GM12873 (cell line): ENCODE measurements around the gene PROX1.

Experiments used
- CTCF ChIP-seq: IDR thresholded peaks from 2 replicates; pipeline ENCODE4 v1.5.1; 2012; ENCODE audit warnings: low read depth, mild to moderate bottlenecking, moderate library complexity, low read length, control low read depth; ENCODE audit not compliant: insufficient read depth; ENCODE audit errors: missing control alignments

The PROX1 gene

GRCh38 chr1:214018386-214019268 is 30.9 kb downstream of the PROX1 start:
- TF ChIP-seq CTCF, result no peak

DNA sequence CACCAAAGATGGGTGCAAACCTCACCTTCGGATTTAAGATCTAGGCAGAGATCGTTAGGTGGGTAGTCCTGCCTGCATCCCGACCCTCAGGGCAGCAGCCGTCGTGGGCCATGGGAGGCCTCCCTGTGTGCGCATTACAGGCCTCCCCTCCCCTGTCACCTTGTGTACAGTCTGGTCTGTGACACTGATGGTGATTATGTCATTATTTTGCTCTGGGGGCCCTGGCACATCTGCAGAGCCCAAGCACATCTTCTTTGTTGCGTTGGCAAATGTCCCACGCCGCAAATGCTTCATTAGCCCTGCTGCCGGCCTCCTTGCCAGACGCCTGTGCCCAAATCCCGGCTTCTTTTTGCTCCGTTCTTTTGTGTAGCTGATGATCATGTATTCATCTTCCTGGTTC is 31.7 kb downstream of the PROX1 start:
- TF ChIP-seq CTCF, result no peak

- TF ChIP-seq CTCF, result no peak
These were observed 33.5 kb downstream of the PROX1 start for GRCh38 chr1:214021321-214021720.

DNA sequence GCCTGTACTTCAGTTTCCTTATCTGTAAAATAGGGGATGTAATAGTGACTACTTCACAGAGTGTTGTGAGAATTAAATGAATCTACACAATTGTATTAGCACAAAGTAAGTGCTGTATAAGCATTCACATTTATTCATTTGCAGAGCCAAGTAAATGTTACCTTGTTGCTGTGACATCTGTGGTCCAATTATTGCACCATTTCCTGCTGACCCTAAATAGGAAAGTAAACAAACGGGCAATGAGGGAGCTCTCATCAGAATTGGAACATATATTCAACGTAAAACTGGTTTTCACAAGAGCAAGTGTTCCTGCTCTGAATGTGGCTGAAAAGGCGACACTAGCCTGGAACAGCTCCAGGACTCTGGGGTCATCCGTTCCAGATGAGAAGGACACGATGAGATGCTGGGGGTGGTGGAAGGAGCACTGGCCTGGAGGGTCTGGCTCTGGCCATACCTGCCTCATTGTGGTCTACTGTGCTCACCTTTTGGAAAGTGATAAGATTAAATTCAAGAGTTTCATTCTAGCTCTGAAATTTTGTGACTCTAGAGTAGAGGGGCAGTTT is 34.5 kb downstream of the PROX1 start:
- no peak for TF ChIP-seq CTCF

DNA sequence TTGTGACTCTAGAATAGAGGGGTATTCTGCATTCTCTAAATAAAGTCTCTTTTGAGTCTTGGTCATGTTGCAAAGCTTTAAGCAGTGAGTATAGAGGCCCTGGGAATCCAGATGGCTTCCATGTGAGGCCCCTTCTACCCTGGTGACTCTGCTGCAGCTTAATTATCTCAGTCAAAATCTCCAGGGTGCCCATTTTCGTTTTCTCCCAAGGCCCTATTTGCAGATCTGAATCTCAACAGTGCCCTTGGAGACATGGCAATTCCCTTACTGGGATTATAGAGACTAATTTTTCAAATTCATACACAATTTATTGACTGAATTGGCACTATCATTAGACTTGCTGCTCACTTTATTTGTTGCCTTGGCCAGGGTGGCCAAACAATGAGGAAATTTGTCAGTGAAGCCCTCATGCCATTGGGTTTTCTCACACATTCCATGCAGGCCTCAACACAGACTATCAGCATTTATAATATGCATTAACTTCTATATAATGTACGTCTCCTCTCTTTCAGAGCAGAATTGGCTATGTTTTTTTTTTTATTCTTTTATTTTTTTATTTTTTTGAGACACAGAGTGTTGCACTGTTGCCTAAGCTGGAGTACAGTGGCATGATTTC is 35.1 kb downstream of the PROX1 start:
- no peak for TF ChIP-seq CTCF

DNA sequence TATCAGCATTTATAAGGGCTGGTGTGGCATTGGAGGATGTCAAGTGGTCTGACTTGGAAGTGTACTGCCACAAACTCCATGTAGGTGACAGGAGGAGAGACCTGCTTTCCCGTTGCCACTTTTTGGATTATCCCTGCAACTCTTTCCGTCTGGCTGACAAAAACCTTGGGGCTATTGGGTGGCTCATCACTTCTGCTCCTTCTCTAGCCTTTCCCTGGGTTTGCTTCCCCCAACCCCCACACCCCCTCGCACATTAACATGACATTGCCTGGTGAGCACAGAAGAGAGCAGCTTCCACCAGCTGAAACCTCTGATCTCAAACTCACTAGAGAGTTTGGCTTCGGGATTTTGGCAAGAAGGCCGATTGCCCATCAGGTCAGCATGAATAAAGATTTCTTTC is 39.2 kb downstream of the PROX1 start:
- TF ChIP-seq CTCF, result no peak

DNA sequence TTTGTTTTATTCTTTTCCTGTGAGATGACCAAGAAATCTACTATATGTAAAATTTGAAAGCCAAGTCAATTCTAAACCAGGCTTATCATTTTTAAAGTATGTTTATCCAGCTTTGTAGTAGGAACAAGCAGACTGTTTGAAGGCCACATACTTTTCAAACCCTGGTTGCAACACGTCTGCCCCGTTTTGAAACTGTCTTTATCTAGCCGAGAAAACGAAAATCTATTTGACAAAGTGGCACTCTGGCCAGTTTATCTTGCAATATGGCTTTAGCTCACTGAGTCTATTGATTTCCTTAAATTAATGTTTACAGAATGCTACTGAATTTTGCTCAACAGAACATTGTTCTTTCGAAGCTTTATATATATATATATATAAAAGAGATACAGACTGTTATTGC is 39.7 kb downstream of the PROX1 start:
- no peak for TF ChIP-seq CTCF
